ENCODE measurements around the gene EIF4B. TPM values are rescaled to one million over a fixed set of nuclear protein-coding genes. Genes with fewer than 3 reads are reported as not detected.

Gene EIF4B
- polyA plus RNA-seq, 1 donor (not counting 4 experiments of a cell fraction or from before 2014, with no cell fraction given): 422 TPM

GRCh38 chr12:53067074-53067992 is 61.1 kb downstream of the EIF4B start:
- no peak for DNase-seq (ENCODE audit: low read depth, low spot score)

GRCh38 chr12:53067993-53068770 is 61.9 kb downstream of the EIF4B start:
- Histone ChIP-seq H4K20me1 (ENCODE audit: control insufficient read depth, extremely low read depth, insufficient read depth, low read length) (peaks cover 5% of the 10 kb centered on the region), H3K4me1 (ENCODE audit: control insufficient read depth, extremely low read depth, insufficient read depth, low read length) (peaks cover 30% of the 10 kb centered on the region), H3K36me3 (ENCODE audit: control insufficient read depth in 2 of 2, extremely low read depth in 1 of 2, insufficient read depth in 2 of 2, low read length in 2 of 2) (peaks cover 27 to 31% of the 10 kb centered on the region in 2 experiments), H3K9me3 (ENCODE audit: control insufficient read depth, low read depth, low read length) (no peaks in the 10 kb centered on the region), H3K27me3 (ENCODE audit: control insufficient read depth, extremely low read depth, insufficient read depth, low read length) (no peaks in the 10 kb centered on the region), H3K27ac (ENCODE audit: control insufficient read depth, insufficient read depth, low read length) (peak overlapping the region; percentile 14), H2AFZ (ENCODE audit: control insufficient read depth, low read length) (no peak overlapping the region), H3K9ac (ENCODE audit: control insufficient read depth, extremely low read depth, insufficient read depth, low read length) (no peak overlapping the region), H3K4me2 (ENCODE audit: control insufficient read depth, extremely low read depth, insufficient read depth, low read depth, low read length) (no peak overlapping the region), H3K9me1 (ENCODE audit: control insufficient read depth, extremely low read depth, insufficient read depth, low read length) (peaks cover 7% of the 10 kb centered on the region), H3K79me2 (ENCODE audit: control insufficient read depth, insufficient read depth, low read length) (no peaks in the 10 kb centered on the region), H3K4me3 (ENCODE audit: control insufficient read depth in 2 of 3, extremely low read depth in 1 of 3, insufficient read depth in 2 of 3, low read depth in 1 of 3, low read length in 3 of 3) (no peak overlapping the region)
- TF ChIP-seq CTCF (optimal IDR thresholded peaks at IDR 0.05 in 1 of 3, IDR thresholded peaks at IDR 0.05 in 1 of 3, conservative IDR thresholded peaks at IDR 0.05 in 1 of 3; ENCODE audit: extremely low read depth in 1 of 3, insufficient read depth in 2 of 3, low read length in 3 of 3): no peak
- TF ChIP-seq EZH2 (IDR thresholded peaks at IDR 0.05; ENCODE audit: low read length): no peak
- FAIRE-seq (no peak), DNase-seq (ENCODE audit: low read depth, low spot score) (no peak)
- dilution Hi-C loops (cut with MboI; ENCODE audit: extremely low pct_ligation_motif_present, low sequenced_read_pairs): no loop called here

More at GRCh38 chr12:53067074-53067992, 61.1 kb downstream of the EIF4B start:
- no peak overlapping the region for H2AFZ ChIP-seq (ENCODE audit: control insufficient read depth, low read length)
- no peak overlapping the region for H3K4me3 ChIP-seq (ENCODE audit: control insufficient read depth in 2 of 3, extremely low read depth in 1 of 3, insufficient read depth in 2 of 3, low read depth in 1 of 3, low read length in 3 of 3)
- H3K4me2 ChIP-seq (ENCODE audit: control insufficient read depth, extremely low read depth, insufficient read depth, low read depth, low read length): no peak overlapping the region
- no peaks in the 10 kb centered on the region for H3K9me3 ChIP-seq (ENCODE audit: control insufficient read depth, low read depth, low read length)
- peaks cover 26 to 27% of the 10 kb centered on the region in 2 experiments for H3K36me3 ChIP-seq (ENCODE audit: control insufficient read depth in 2 of 2, extremely low read depth in 1 of 2, insufficient read depth in 2 of 2, low read length in 2 of 2)
- TF ChIP-seq EZH2 (IDR thresholded peaks at IDR 0.05; ENCODE audit: low read length) (no peak), CTCF (optimal IDR thresholded peaks at IDR 0.05 in 1 of 3, IDR thresholded peaks at IDR 0.05 in 1 of 3, conservative IDR thresholded peaks at IDR 0.05 in 1 of 3; ENCODE audit: extremely low read depth in 1 of 3, insufficient read depth in 2 of 3, low read length in 3 of 3) (no peak)
- no peaks in the 10 kb centered on the region for H3K79me2 ChIP-seq (ENCODE audit: control insufficient read depth, insufficient read depth, low read length)
- dilution Hi-C loops (cut with MboI; ENCODE audit: extremely low pct_ligation_motif_present, low sequenced_read_pairs): no loop called here
- FAIRE-seq: no peak
- peaks cover 7% of the 10 kb centered on the region for H3K9me1 ChIP-seq (ENCODE audit: control insufficient read depth, extremely low read depth, insufficient read depth, low read length)
- peaks cover 5% of the 10 kb centered on the region for H4K20me1 ChIP-seq (ENCODE audit: control insufficient read depth, extremely low read depth, insufficient read depth, low read length)
- H3K4me1 ChIP-seq (ENCODE audit: control insufficient read depth, extremely low read depth, insufficient read depth, low read length): peaks cover 26% of the 10 kb centered on the region
- no peak overlapping the region for H3K9ac ChIP-seq (ENCODE audit: control insufficient read depth, extremely low read depth, insufficient read depth, low read length)
- H3K27ac ChIP-seq (ENCODE audit: control insufficient read depth, insufficient read depth, low read length): no peak overlapping the region
- H3K27me3 ChIP-seq (ENCODE audit: control insufficient read depth, extremely low read depth, insufficient read depth, low read length): no peaks in the 10 kb centered on the region
